Measurements from ENCODE around the gene GABRA4.
A peak's percentile ranks its signal among the peaks of the same experiment; 100 is the strongest.

GRCh38 chr4:46937493-46937892 lies 55.9 kb downstream of the GABRA4 start:
- peak in 1 of 6 experiments; percentile 22 for TF ChIP-seq CTCF (IDR thresholded peaks at IDR 0.05)
- TF ChIP-seq POLR2A (IDR thresholded peaks at IDR 0.05), result no peak
